ENCODE results near the gene DUSP28. TPM values are rescaled to one million over a fixed set of nuclear protein-coding genes. Genes with fewer than 3 reads are reported as not detected.
A peak's percentile ranks its signal among the peaks of the same experiment; 100 is the strongest.

Gene DUSP28
- total and polyA plus RNA-seq, 2 donors (not counting 1 experiment from before 2014, with no cell fraction given) = 19.0 to 19.1 TPM

- H3K27ac Mint-ChIP-seq = peak overlapping the region; percentile 46
- Histone ChIP-seq H3K36me3 (replicated peaks in 1 of 2; ENCODE audit: control extremely low read depth in 1 of 2, control insufficient read depth in 1 of 2, extremely low read depth in 1 of 2, insufficient read depth in 2 of 2, low read length in 1 of 2) (peaks cover 0 to 7% of the 10 kb centered on the region in 2 experiments), H3K9ac (ENCODE audit: low read length) (no peak overlapping the region), H2AFZ (ENCODE audit: insufficient read depth, low read depth, low read length, poor library complexity, severe bottlenecking) (no peak overlapping the region), H3K4me1 (ENCODE audit: control insufficient read depth in 2 of 2, insufficient read depth in 2 of 2, low read length in 2 of 2) (peaks cover 24 to 42% of the 10 kb centered on the region in 2 donors), H4K20me1 (ENCODE audit: control insufficient read depth, insufficient read depth, low read length, poor library complexity, severe bottlenecking) (peaks cover 83% of the 10 kb centered on the region), H3K27ac (ENCODE audit: low read length in 2 of 2) (no peak overlapping the region), H3K27me3 (replicated peaks in 1 of 4; ENCODE audit: control extremely low read depth in 1 of 4, control insufficient read depth in 3 of 4, insufficient read depth in 4 of 4, low read length in 3 of 4) (no peaks in the 10 kb centered on the region), H3K4me3 (ENCODE audit: control extremely low read depth in 1 of 5, extremely low read depth in 1 of 5, insufficient read depth in 1 of 5, low read depth in 2 of 5, low read length in 4 of 5) (no peak overlapping the region), H3K4me2 (replicated peaks; ENCODE audit: low read depth, low read length, poor library complexity, severe bottlenecking) (no peak overlapping the region), H3K79me2 (ENCODE audit: control insufficient read depth, insufficient read depth, low read length) (peaks cover 76% of the 10 kb centered on the region), H3K9me3 (ENCODE audit: control extremely low read depth in 1 of 3, control insufficient read depth in 2 of 3, insufficient read depth in 1 of 3, low read length in 2 of 3) (peaks cover 0 to 5% (median 0%) of the 10 kb centered on the region in 3 donors)
- TF ChIP-seq CTCF (IDR thresholded peaks at IDR 0.05) (no peak), EZH2 (IDR thresholded peaks at IDR 0.05; ENCODE audit: borderline replicate concordance, insufficient read depth, low read depth, low read length, poor library complexity, severe bottlenecking) (no peak)
- no peaks in the 10 kb centered on the region for H3K27me3 Mint-ChIP-seq
- DNase-seq (no peak), ATAC-seq (ENCODE audit: low read depth) (no peak)
- H3K4me3 Mint-ChIP-seq = no peak overlapping the region
- H3K9me3 Mint-ChIP-seq (ENCODE audit: insufficient read depth) = no peaks in the 10 kb centered on the region
- ChIA-PET POLR2A (no interaction called here), CTCF (interaction anchor here (1.4 to 7.2 kb wide), 3 partner anchors 17 to 69 kb away, joined by 3 to 126 read pairs (median 7); partner anchors contain the start of gene DUSP28)
- peaks cover 56% of the 10 kb centered on the region for H3K4me1 Mint-ChIP-seq
- intact Hi-C loops (cut with micrococcal nuclease) = no loop called here
- 90% methylated on average over 1 of the region's 3 CpGs for WGBS (ENCODE audit: insufficient coverage)
These were observed 22.6 kb downstream of the DUSP28 start for GRCh38 chr2:240582781-240583180.

- no peaks in the 10 kb centered on the region for H3K27me3 ChIP-seq (replicated peaks in 1 of 4; ENCODE audit: control extremely low read depth in 1 of 4, control insufficient read depth in 3 of 4, insufficient read depth in 4 of 4, low read length in 3 of 4)
- no peak overlapping the region for H3K4me3 Mint-ChIP-seq
- peaks cover 86% of the 10 kb centered on the region for H3K79me2 ChIP-seq (ENCODE audit: control insufficient read depth, insufficient read depth, low read length)
- DNase-seq (no peak), ATAC-seq (ENCODE audit: low read depth) (no peak)
- H3K4me1 Mint-ChIP-seq = peaks cover 66% of the 10 kb centered on the region
- no peaks in the 10 kb centered on the region for H3K9me3 Mint-ChIP-seq (ENCODE audit: insufficient read depth)
- 100% methylated on average over 3 of the region's 4 CpGs for WGBS (ENCODE audit: insufficient coverage)
- H3K36me3 ChIP-seq (replicated peaks in 1 of 2; ENCODE audit: control extremely low read depth in 1 of 2, control insufficient read depth in 1 of 2, extremely low read depth in 1 of 2, insufficient read depth in 2 of 2, low read length in 1 of 2) = no peaks in the 10 kb centered on the region
- H3K27me3 Mint-ChIP-seq = no peaks in the 10 kb centered on the region
- no peak overlapping the region for H3K27ac ChIP-seq (ENCODE audit: low read length in 2 of 2)
- no peak overlapping the region for H3K4me3 ChIP-seq (ENCODE audit: control extremely low read depth in 1 of 5, extremely low read depth in 1 of 5, insufficient read depth in 1 of 5, low read depth in 2 of 5, low read length in 4 of 5)
- TF ChIP-seq EZH2 (IDR thresholded peaks at IDR 0.05; ENCODE audit: borderline replicate concordance, insufficient read depth, low read depth, low read length, poor library complexity, severe bottlenecking) = no peak
- no peak for TF ChIP-seq CTCF (IDR thresholded peaks at IDR 0.05)
- peaks cover 0 to 5% (median 0%) of the 10 kb centered on the region in 3 donors for H3K9me3 ChIP-seq (ENCODE audit: control extremely low read depth in 1 of 3, control insufficient read depth in 2 of 3, insufficient read depth in 1 of 3, low read length in 2 of 3)
- H3K27ac Mint-ChIP-seq = peak overlapping the region; percentile 61
- intact Hi-C loops (cut with micrococcal nuclease) = no loop called here
- no peak overlapping the region for H2AFZ ChIP-seq (ENCODE audit: insufficient read depth, low read depth, low read length, poor library complexity, severe bottlenecking)
- no peak overlapping the region for H3K4me2 ChIP-seq (replicated peaks; ENCODE audit: low read depth, low read length, poor library complexity, severe bottlenecking)
- peaks cover 32 to 50% of the 10 kb centered on the region in 2 donors for H3K4me1 ChIP-seq (ENCODE audit: control insufficient read depth in 2 of 2, insufficient read depth in 2 of 2, low read length in 2 of 2)
- peaks cover 83% of the 10 kb centered on the region for H4K20me1 ChIP-seq (ENCODE audit: control insufficient read depth, insufficient read depth, low read length, poor library complexity, severe bottlenecking)
- POLR2A ChIA-PET = no interaction called here
- no peak overlapping the region for H3K9ac ChIP-seq (ENCODE audit: low read length)
- CTCF ChIA-PET = interaction anchor here (7.2 kb wide), 1 partner anchor 20 kb away, joined by 126 read pairs; the partner anchor contains the start of gene DUSP28
These were observed 23.6 kb downstream of the DUSP28 start for GRCh38 chr2:240583774-240584173.

All from B cell (primary cell).